Mammary epithelial cell (primary cell): ENCODE measurements around the gene NPHS2.

Experiments used
- CTCF ChIP-seq, 2 donors: IDR thresholded peaks in 1 of 2; conservative IDR thresholded peaks in 1 of 2; 2 replicates each; pipeline ENCODE4 v1.5.1; 2011 to 2012; ENCODE audit warnings: inconsistent platforms in 2 of 2, low read length in 2 of 2, mild to moderate bottlenecking in 2 of 2, control low read depth in 1 of 2, low read depth in 1 of 2; ENCODE audit not compliant: insufficient read depth in 1 of 2; ENCODE audit errors: extremely low read depth in 1 of 2
- EZH2 ChIP-seq: IDR thresholded peaks from 2 replicates; pipeline ENCODE4 v1.6.1; 2012; ENCODE audit warnings: low read length, inconsistent platforms, borderline replicate concordance

- TF ChIP-seq CTCF (conservative IDR thresholded peaks at IDR 0.05 in 1 of 2, IDR thresholded peaks at IDR 0.05 in 1 of 2; ENCODE audit: extremely low read depth in 1 of 2, insufficient read depth in 1 of 2, low read depth in 1 of 2, low read length in 2 of 2) (no peak), EZH2 (no peak)
These were observed 14.9 kb upstream of the NPHS2 start for GRCh38 chr1:179590671-179591070.
